ENCODE measurements around the gene ORC6.

Gene ORC6

DNA sequence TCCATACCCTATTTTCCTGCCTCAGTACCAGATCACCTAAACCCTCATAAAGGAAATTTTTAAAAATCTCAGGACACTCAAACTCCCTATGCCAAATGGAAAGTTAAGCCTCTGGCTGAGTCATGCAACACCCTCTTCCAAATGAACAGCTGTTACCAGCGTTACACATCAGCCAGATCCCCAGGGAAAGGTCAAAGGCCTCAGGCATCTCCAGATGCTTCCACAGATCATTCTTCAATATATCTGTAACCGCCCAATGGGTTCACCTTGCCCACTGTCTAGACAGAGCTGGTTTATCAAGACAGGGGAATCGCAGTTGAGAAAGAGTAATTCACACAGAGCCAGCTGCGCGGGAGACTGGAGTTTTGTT lies 39.2 kb upstream of the ORC6 start:
- H3K27ac ChIP-seq (ENCODE audit: extremely low read depth, low read depth, low read length), result no peak overlapping the region
- H3K4me1 ChIP-seq (ENCODE audit: control insufficient read depth, insufficient read depth, low read length), result no peaks in the 10 kb centered on the region
- no peak overlapping the region for H3K4me3 ChIP-seq (ENCODE audit: low read depth, low read length)
- no peaks in the 10 kb centered on the region for H3K36me3 ChIP-seq (ENCODE audit: control insufficient read depth in 2 of 2, insufficient read depth in 1 of 2, low read length in 2 of 2)
- TF ChIP-seq ZNF155 (tag by site-specific recombination; IDR thresholded peaks at IDR 0.05) (no peak), ZNF302 (tag by site-specific recombination; IDR thresholded peaks at IDR 0.05; ENCODE audit: low read depth) (no peak), ZSCAN23 (tag by site-specific recombination; IDR thresholded peaks at IDR 0.05) (no peak), ZNF112 (tag by site-specific recombination; IDR thresholded peaks at IDR 0.05) (no peak), ZNF214 (tag by site-specific recombination; IDR thresholded peaks at IDR 0.05; ENCODE audit: borderline replicate concordance) (no peak)
- TF ChIP-seq, protein P1, sequence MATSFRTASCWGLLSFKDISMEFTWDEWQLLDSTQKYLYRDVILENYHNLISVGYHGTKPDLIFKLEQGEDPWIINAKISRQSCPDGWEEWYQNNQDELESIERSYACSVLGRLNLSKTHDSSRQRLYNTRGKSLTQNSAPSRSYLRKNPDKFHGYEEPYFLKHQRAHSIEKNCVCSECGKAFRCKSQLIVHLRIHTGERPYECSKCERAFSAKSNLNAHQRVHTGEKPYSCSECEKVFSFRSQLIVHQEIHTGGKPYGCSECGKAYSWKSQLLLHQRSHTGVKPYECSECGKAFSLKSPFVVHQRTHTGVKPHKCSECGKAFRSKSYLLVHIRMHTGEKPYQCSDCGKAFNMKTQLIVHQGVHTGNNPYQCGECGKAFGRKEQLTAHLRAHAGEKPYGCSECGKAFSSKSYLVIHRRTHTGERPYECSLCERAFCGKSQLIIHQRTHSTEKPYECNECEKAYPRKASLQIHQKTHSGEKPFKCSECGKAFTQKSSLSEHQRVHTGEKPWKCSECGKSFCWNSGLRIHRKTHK (tag by site-specific recombination; IDR thresholded peaks at IDR 0.05), result no peak
- POLR2A ChIA-PET, result no interaction called here
- CTCF ChIA-PET, result no interaction called here
- no peaks in the 10 kb centered on the region for H3K9me3 ChIP-seq (ENCODE audit: control insufficient read depth, insufficient read depth, low read depth, low read length)

DNA sequence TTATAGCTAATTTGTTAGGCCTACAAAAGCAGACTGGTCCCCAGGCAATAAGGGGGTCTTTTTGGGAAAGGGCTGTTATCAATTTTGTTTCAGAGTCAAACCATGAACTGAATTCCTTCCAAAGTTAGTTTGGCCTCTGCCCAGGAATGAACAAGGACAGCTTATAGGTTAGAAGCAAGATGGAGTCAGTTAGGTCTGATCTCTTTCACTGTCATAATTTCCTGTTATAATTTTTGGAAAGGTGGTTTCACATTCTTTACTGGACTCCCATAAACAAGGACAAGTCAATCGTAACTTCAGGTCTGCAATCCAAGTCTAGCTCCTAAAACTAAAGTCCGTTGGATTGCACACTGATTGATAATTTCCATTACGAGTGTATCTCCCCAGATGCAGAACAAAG lies 38.2 kb upstream of the ORC6 start:
- Histone ChIP-seq H3K9me3 (ENCODE audit: control insufficient read depth, insufficient read depth, low read depth, low read length) (no peaks in the 10 kb centered on the region), H3K27ac (ENCODE audit: extremely low read depth, low read depth, low read length) (no peak overlapping the region), H3K36me3 (ENCODE audit: control insufficient read depth in 2 of 2, insufficient read depth in 1 of 2, low read length in 2 of 2) (peaks cover 0 to 3% of the 10 kb centered on the region in 2 experiments; a peak in 1 of 3 replicates), H3K4me3 (ENCODE audit: low read depth, low read length) (no peak overlapping the region), H3K4me1 (ENCODE audit: control insufficient read depth, insufficient read depth, low read length) (no peaks in the 10 kb centered on the region)
- TF ChIP-seq ZNF311 (tag by site-specific recombination; IDR thresholded peaks at IDR 0.05; ENCODE audit: borderline replicate concordance), result no peak
- TF ChIP-seq ZNF202 (tag by site-specific recombination; IDR thresholded peaks at IDR 0.05; ENCODE audit: borderline replicate concordance), result no peak
- no peak for TF ChIP-seq ZNF626 (tag by site-specific recombination; IDR thresholded peaks at IDR 0.05)
- no peak for TF ChIP-seq ZFP69B (tag by site-specific recombination; IDR thresholded peaks at IDR 0.05)
- TF ChIP-seq, protein P2, sequence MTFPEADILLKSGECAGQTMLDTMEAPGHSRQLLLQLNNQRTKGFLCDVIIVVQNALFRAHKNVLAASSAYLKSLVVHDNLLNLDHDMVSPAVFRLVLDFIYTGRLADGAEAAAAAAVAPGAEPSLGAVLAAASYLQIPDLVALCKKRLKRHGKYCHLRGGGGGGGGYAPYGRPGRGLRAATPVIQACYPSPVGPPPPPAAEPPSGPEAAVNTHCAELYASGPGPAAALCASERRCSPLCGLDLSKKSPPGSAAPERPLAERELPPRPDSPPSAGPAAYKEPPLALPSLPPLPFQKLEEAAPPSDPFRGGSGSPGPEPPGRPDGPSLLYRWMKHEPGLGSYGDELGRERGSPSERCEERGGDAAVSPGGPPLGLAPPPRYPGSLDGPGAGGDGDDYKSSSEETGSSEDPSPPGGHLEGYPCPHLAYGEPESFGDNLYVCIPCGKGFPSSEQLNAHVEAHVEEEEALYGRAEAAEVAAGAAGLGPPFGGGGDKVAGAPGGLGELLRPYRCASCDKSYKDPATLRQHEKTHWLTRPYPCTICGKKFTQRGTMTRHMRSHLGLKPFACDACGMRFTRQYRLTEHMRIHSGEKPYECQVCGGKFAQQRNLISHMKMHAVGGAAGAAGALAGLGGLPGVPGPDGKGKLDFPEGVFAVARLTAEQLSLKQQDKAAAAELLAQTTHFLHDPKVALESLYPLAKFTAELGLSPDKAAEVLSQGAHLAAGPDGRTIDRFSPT (tag by site-specific recombination; IDR thresholded peaks at IDR 0.05), result no peak
- TF ChIP-seq ZNF510 (tag by site-specific recombination; IDR thresholded peaks at IDR 0.05; ENCODE audit: insufficient replicate concordance), result no peak
- TF ChIP-seq ZNF366 (tag by site-specific recombination; conservative IDR thresholded peaks at IDR 0.05), result no peak
- ChIA-PET POLR2A (no interaction called here), CTCF (interaction anchor here (0.5 to 1.0 kb wide), 2 partner anchors 22 to 29 kb away, joined by 4 read pairs; no protein-coding TSS in a partner anchor)

DNA sequence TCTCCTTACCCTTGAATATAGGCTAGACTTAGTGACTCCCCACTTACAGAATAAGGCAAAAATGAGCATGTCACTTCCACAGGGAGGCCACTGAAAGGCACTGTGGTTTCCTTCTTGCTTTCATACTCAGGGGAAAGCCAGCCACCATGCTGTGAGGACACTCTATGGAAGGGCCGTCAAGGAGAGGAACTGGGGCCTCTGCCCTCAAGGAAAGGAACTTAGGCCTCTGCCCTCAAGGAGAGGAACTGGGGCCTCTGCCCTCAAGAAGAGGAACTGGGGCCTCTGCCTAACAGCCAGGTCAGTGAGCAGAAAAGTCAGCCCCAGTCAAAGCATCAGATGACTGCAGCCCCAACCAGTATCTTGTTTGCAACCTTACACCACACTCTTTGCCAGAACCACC lies 30.5 kb upstream of the ORC6 start:
- ChIA-PET POLR2A (no interaction called here), CTCF (interaction anchor here (1.2 kb wide), 1 partner anchor 15 kb away, joined by 3 read pairs; no protein-coding TSS in a partner anchor)
- Histone ChIP-seq H3K4me3 (ENCODE audit: low read depth, low read length) (no peak overlapping the region), H3K36me3 (ENCODE audit: control insufficient read depth in 2 of 2, insufficient read depth in 1 of 2, low read length in 2 of 2) (peaks cover 16 to 69% of the 10 kb centered on the region in 2 experiments), H3K9me3 (ENCODE audit: control insufficient read depth, insufficient read depth, low read depth, low read length) (no peaks in the 10 kb centered on the region), H3K27ac (ENCODE audit: extremely low read depth, low read depth, low read length) (no peak overlapping the region), H3K4me1 (ENCODE audit: control insufficient read depth, insufficient read depth, low read length) (no peaks in the 10 kb centered on the region)
- no peak for TF ChIP-seq ZNF274 (IDR thresholded peaks at IDR 0.05; ENCODE audit: low read length)
- no peak for TF ChIP-seq ZNF274 (tag by site-specific recombination; IDR thresholded peaks at IDR 0.05; ENCODE audit: borderline replicate concordance)
- no peak for TF ChIP-seq ZNF214 (tag by site-specific recombination; IDR thresholded peaks at IDR 0.05; ENCODE audit: borderline replicate concordance)
- no peak for TF ChIP-seq ZNF112 (tag by site-specific recombination; IDR thresholded peaks at IDR 0.05)
- no peak for TF ChIP-seq ZNF792 (tag by site-specific recombination; IDR thresholded peaks at IDR 0.05)
- no peak for TF ChIP-seq HOXA7 (CRISPR knock-in tag; IDR thresholded peaks at IDR 0.05; ENCODE audit: borderline replicate concordance)
- no peak for TF ChIP-seq TRIM28 (IDR thresholded peaks at IDR 0.05; ENCODE audit: borderline replicate concordance, low read length)
- no peak for TF ChIP-seq BCL11B (tag by site-specific recombination; IDR thresholded peaks at IDR 0.05; ENCODE audit: low read depth)
- TF ChIP-seq, protein P3, sequence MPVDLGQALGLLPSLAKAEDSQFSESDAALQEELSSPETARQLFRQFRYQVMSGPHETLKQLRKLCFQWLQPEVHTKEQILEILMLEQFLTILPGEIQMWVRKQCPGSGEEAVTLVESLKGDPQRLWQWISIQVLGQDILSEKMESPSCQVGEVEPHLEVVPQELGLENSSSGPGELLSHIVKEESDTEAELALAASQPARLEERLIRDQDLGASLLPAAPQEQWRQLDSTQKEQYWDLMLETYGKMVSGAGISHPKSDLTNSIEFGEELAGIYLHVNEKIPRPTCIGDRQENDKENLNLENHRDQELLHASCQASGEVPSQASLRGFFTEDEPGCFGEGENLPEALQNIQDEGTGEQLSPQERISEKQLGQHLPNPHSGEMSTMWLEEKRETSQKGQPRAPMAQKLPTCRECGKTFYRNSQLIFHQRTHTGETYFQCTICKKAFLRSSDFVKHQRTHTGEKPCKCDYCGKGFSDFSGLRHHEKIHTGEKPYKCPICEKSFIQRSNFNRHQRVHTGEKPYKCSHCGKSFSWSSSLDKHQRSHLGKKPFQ (tag by site-specific recombination; IDR thresholded peaks at IDR 0.05), result no peak
- TF ChIP-seq ZNF239 (tag by site-specific recombination; IDR thresholded peaks at IDR 0.05), result no peak

Data from HEK293 (cell line).